Chondrocyte (in vitro differentiated cells): Measurements from ENCODE around the gene CHRNA9. TPM values are rescaled to one million over a fixed set of nuclear protein-coding genes. Genes with fewer than 3 reads are reported as not detected.

Source experiments
- DNase-seq: peaks from one replicate; pipeline ENCODE4 v3.0.0; 2021; ENCODE audit warnings: mixed read lengths, low spot score
- H3K27ac Mint-ChIP-seq: one replicate; pipeline ENCODE4 v1.8.0; 2021; ENCODE audit warnings: mild to moderate bottlenecking, moderate library complexity, mixed read lengths; ENCODE audit not compliant: unreplicated experiment
- H3K27me3 Mint-ChIP-seq: 2 replicates; pipeline ENCODE4 v1.8.0; 2021; ENCODE audit warnings: low read depth, mixed read lengths
- H3K36me3 Mint-ChIP-seq: 2 replicates; pipeline ENCODE4 v1.8.0; 2021; ENCODE audit warnings: low read depth, mixed read lengths
- H3K4me1 Mint-ChIP-seq: 2 replicates; pipeline ENCODE4 v1.8.0; 2021; ENCODE audit warnings: low read depth, mild to moderate bottlenecking, mixed read lengths
- H3K4me3 Mint-ChIP-seq: one replicate; pipeline ENCODE4 v1.8.0; 2021; ENCODE audit warnings: mild to moderate bottlenecking, moderate library complexity, mixed read lengths; ENCODE audit not compliant: unreplicated experiment
- H3K9me3 Mint-ChIP-seq: 2 replicates; pipeline ENCODE4 v1.8.0; 2021; ENCODE audit warnings: low read depth, mixed read lengths
- total RNA-seq: library from RNA; stranded (reverse); gene quantifications from 3 replicates; pipeline ENCODE4 v1.2.1, GENCODE V29; 2021
- TF ChIP-seq, protein P1 (sequence below): fragments of 200-600 bp; sonication (generic); IDR thresholded peaks from 2 replicates; pipeline ENCODE4 v1.5.0; 2021; ENCODE audit warnings: antibody characterized with exemption, mild to moderate bottlenecking, moderate library complexity

Gene CHRNA9
- total RNA-seq, 1 donor from 2014 or later, result not detected

DNA sequence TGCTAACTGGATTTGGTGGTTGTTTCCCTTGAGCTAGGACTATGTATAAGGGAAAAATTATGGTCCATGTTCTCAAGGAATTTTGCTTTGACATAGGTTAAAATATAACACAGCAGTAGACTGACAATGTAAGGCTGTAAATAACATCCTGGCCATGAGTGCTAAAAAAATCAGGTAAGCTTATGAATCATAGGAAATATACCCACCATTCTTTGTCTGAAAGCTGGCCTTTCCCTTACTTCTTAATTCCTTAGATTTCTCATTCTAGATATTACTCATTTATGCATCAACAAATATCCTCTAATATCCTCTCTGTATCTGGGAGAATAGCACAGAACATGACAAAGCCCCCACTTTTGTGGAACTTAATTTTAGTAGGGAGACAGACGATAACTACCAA, 6.8 kb upstream of the CHRNA9 start:
- no peak for DNase-seq

DNA sequence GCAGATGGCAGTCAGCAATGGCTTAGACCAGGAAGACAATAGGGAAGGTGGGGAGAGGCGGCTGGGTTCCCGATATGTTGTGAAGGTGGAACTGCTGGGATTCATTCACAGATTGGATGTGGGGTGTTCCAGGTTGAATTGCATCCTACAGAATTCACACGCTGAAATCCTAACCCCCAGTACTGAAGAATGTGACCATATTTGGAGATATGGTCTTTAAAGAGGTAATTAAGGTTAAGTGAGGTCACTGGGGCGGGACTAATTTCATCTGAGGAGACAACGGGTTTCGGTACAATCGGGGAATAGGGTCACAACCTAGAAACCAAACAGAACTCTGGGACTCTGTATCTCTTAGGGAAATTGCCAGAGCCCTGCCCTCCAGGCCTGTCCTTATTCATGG, 5.3 kb upstream of the CHRNA9 start:
- no peaks in the 10 kb centered on the region for H3K27me3 Mint-ChIP-seq
- H3K27ac Mint-ChIP-seq, result no peak overlapping the region
- H3K4me1 Mint-ChIP-seq, result peaks cover 26% of the 10 kb centered on the region
- DNase-seq, result no peak
- H3K36me3 Mint-ChIP-seq, result no peaks in the 10 kb centered on the region
- no peaks in the 10 kb centered on the region for H3K9me3 Mint-ChIP-seq
- no peak overlapping the region for H3K4me3 Mint-ChIP-seq
- TF ChIP-seq, protein P1, sequence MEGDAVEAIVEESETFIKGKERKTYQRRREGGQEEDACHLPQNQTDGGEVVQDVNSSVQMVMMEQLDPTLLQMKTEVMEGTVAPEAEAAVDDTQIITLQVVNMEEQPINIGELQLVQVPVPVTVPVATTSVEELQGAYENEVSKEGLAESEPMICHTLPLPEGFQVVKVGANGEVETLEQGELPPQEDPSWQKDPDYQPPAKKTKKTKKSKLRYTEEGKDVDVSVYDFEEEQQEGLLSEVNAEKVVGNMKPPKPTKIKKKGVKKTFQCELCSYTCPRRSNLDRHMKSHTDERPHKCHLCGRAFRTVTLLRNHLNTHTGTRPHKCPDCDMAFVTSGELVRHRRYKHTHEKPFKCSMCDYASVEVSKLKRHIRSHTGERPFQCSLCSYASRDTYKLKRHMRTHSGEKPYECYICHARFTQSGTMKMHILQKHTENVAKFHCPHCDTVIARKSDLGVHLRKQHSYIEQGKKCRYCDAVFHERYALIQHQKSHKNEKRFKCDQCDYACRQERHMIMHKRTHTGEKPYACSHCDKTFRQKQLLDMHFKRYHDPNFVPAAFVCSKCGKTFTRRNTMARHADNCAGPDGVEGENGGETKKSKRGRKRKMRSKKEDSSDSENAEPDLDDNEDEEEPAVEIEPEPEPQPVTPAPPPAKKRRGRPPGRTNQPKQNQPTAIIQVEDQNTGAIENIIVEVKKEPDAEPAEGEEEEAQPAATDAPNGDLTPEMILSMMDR, result no peak

More for the DNA sequence above, 6.8 kb upstream of the CHRNA9 start:
- Mint-ChIP-seq H3K27me3 (no peaks in the 10 kb centered on the region), H3K4me1 (peaks cover 12% of the 10 kb centered on the region), H3K4me3 (no peak overlapping the region), H3K36me3 (no peaks in the 10 kb centered on the region), H3K9me3 (no peaks in the 10 kb centered on the region), H3K27ac (peak overlapping the region; percentile 8)
- TF ChIP-seq, protein P1, result no peak

DNA sequence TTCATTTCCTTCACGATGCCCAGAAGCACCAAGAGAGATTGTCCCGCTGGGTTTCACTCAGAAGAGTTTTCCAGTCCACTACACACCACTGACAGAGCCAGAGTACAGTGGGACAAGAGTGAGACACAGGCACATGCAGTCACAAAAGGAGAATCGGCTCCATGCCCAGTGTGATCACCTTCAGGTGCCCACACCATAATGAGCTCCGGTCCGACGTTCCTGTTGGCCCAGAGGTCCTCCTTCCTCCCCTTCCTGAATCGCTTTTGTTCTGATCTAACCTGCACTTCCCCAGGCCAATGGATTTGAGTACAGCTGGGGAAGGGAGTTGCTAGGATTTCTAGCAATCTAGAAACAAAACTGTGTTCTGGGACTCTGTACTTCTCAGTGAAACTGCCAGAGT, 4.6 kb upstream of the CHRNA9 start:
- TF ChIP-seq, protein P1, result no peak
- no peak overlapping the region for H3K27ac Mint-ChIP-seq
- no peaks in the 10 kb centered on the region for H3K36me3 Mint-ChIP-seq
- no peak for DNase-seq
- no peaks in the 10 kb centered on the region for H3K27me3 Mint-ChIP-seq
- H3K4me1 Mint-ChIP-seq, result peaks cover 31% of the 10 kb centered on the region
- H3K9me3 Mint-ChIP-seq, result no peaks in the 10 kb centered on the region
- H3K4me3 Mint-ChIP-seq, result no peak overlapping the region

DNA sequence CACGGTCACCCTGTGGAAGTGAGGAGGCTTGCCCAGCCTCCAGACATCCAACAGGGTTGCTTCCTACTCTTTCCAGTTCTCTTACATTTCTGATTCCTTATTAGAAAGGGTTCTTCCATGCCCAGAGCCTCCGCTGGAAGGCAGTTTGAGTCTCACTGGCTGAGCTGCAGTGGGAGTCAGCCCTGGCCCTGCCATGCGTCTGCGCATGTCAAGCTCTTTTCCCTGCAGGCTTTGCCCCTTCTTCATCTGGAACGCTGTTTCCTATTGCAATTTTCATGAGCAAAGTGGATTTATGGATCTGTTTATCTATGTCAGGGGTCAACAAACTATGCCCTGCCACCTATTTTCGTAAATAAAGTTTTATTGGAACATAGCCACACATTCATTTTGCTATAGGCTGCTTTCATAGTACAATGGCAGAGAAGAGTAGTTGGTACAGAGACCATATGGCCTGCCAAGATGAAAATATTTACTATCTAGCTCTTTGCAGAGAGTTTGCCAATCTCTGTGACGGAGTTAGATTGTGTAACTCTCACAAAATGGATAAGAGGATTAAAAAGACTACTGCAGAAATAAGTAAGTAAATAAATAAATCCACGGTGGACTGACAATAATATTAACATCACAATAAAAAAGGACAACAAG, 3.9 kb upstream of the CHRNA9 start:
- H3K4me1 Mint-ChIP-seq, result peaks cover 33% of the 10 kb centered on the region
- TF ChIP-seq, protein P1, result no peak
- H3K4me3 Mint-ChIP-seq, result no peak overlapping the region
- no peaks in the 10 kb centered on the region for H3K36me3 Mint-ChIP-seq
- H3K9me3 Mint-ChIP-seq, result no peaks in the 10 kb centered on the region
- no peak for DNase-seq
- H3K27me3 Mint-ChIP-seq, result no peaks in the 10 kb centered on the region
- H3K27ac Mint-ChIP-seq, result no peak overlapping the region

DNA sequence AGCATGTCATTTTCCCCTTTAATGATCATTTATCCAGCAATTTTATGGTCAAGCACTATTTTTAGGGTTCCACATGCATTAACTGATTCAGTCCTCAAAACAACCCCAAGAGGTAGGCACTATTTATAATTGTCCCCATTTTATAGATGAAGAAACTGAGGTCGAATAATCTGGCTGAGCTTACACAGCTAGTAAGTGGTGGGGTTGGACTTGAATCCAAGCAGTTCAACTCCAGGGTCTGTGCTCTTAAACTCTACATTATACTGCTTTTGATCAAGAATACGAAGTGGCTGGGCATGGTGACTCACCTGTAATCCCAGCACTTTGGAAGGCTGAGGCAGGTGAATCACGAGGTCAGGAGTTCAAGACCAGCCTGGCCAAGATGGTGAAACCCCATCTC, 3.2 kb upstream of the CHRNA9 start:
- no peaks in the 10 kb centered on the region for H3K9me3 Mint-ChIP-seq
- H3K36me3 Mint-ChIP-seq, result no peaks in the 10 kb centered on the region
- H3K27ac Mint-ChIP-seq, result no peak overlapping the region
- TF ChIP-seq, protein P1, result no peak
- H3K27me3 Mint-ChIP-seq, result no peaks in the 10 kb centered on the region
- no peak overlapping the region for H3K4me3 Mint-ChIP-seq
- no peak for DNase-seq
- H3K4me1 Mint-ChIP-seq, result peaks cover 33% of the 10 kb centered on the region
